ENCODE data around the gene ATP11A. TPM values are rescaled to one million over a fixed set of nuclear protein-coding genes. Genes with fewer than 3 reads are reported as not detected.
"Not testable (repeated sequence)": the region's sequence is repeated elsewhere in the genome, so short reads cannot be mapped to it uniquely, and the experiment has no call there.

The ATP11A gene
- polyA plus RNA-seq, 5 donors: 331 to 490 (median 383) TPM

DNA sequence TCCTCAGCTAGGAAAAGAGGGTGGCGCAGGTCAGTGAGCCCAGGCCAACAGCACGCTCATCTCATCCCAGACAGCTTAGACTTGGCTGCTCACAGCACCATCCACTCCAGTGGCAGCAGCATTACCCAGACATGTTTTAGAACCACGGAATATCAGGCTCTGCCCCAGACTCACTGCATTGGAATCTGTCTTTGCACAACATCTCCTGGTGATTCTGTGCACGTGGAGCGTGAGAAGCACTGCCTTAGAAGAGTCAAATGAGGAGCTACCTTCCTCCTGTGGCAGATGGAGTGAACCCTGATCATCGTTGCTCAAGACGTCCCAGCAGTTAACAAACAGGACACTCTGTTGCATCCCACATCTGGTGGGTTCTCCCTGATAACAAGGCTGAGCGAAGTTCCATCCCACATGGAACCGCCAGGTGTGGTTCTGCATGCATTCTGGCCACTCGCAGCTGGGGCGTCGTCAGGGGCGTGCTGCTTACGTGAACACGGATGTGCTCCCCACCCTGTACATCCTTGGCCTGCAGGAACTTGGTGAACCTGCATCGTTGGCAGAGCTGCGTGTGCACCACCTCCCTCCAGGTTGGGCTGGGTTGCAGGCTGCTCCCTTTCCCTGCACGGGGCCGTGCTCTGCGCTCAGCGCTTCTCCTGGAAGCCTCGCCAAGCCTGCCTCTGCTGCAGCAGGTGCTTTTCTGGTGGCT is 25.2 kb upstream of the ATP11A start:
- no peak for DNase-seq

DNA sequence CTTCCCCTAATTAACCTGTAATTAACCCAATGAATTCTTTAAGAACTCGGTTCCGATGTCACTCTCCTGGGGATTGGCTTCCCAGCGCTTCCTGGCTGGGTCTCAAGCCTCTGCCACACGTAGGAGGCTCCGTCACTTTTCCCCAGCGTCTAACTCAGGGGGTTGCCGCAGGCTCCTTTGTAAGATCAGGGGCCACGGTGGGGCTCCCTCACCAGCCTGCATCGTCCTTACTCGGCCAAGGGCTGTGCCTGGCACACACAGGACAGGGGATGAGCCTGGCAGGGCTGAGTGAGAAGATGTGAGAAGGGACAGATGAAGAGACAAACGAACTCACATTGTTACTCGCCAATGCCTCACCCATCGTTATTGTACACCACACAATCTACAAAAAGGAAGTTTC is 20.9 kb upstream of the ATP11A start:
- no peak for DNase-seq

DNA sequence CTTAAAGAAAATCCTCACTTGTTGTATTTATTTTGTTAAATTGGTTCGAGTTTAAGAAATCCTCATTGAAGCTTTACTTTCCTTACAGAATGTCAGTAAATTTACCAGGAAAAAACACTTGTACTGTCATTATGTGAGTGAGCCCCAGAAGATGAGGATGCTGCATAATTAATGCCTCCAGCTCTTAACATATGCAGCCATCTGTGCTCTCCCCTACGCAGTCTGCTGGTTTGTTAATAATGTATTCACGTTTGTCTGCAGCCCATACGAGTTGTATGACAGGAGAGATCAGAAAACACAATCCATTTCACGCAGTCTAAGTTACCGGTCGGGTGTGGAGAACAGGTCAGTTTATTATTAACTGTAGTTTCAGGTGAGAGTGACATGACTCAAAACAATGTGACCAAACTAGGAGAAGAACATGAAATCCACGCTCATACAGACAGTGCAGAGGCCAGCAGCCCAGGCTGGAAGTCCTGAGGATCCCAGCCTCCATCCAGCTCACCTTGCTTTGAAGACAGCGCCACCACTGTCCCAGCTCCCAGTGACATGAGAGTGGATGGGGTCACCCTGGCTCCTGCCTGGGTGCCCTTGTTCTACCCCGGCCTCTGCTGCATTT is 19.8 kb upstream of the ATP11A start:
- no peak for DNase-seq

DNA sequence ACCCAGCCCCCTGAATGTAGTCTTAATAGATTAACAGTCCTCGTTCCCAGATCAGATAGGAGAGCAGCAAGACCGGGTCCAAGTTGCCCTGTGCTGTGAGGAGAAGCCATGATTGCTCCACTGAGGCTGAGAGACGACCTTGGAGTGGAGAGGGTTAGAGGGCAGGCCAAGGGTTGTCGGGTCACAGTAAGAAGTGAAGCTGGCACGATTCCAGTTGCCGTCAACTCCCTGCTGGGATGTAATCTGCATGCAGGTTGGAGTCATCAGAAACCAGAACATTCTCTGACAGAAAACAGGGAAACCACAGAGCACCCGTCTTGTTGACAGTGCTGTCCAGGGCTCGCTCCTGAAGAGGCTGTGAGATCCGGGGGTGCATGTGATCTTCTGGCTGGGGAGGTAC is 19.0 kb upstream of the ATP11A start:
- DNase-seq: no peak

DNA sequence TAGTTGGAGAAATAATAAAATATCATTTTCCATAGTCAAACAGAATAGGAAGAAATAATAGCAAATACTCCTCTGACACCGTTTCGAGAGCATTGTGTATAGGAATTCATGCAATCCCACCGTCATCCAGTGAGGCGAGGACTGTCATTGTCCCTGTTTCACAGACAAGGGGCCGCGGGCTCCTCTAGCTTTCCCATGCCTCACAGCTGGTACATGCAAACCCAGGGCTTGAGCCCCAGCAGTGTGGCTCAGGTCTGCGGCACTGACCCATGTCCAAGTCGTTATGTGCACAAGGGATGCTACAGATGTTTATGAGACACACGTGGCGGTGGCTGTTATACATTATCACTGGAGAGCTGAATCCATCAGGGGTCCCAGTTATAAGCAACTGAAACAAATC is 18.5 kb upstream of the ATP11A start:
- no peak for DNase-seq

DNA sequence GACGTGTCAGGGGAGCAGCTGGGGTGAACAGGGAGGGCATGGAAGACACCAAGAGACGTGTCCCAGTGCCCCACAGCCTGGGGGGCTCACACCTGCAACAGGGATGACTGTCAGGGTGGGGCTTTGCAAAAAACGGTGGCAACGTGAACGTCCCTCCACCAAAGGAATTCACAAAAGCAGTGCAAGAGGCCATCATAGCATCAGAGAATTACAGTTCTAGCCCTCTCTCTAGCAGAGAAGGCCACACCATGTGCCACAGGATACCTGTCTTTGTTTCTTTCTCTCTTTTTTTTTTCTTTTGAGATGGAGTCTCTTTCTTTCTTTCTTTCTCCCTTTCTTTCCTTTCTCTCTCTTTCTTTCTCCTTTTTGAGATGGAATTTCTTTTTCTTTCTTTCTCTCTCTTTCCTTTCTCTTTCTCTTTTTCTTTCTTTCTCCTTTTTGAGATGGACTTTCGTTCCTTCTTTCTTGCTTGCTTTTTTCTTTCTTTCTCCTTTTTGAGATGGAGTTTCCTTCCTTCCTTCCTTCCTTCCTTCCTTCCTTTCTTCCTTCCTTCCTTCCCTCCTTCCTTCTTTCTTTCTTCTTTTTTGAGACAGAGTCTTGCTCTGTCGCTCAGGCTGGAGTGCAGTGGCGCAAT is 17.1 kb upstream of the ATP11A start:
- no peak for DNase-seq

DNA sequence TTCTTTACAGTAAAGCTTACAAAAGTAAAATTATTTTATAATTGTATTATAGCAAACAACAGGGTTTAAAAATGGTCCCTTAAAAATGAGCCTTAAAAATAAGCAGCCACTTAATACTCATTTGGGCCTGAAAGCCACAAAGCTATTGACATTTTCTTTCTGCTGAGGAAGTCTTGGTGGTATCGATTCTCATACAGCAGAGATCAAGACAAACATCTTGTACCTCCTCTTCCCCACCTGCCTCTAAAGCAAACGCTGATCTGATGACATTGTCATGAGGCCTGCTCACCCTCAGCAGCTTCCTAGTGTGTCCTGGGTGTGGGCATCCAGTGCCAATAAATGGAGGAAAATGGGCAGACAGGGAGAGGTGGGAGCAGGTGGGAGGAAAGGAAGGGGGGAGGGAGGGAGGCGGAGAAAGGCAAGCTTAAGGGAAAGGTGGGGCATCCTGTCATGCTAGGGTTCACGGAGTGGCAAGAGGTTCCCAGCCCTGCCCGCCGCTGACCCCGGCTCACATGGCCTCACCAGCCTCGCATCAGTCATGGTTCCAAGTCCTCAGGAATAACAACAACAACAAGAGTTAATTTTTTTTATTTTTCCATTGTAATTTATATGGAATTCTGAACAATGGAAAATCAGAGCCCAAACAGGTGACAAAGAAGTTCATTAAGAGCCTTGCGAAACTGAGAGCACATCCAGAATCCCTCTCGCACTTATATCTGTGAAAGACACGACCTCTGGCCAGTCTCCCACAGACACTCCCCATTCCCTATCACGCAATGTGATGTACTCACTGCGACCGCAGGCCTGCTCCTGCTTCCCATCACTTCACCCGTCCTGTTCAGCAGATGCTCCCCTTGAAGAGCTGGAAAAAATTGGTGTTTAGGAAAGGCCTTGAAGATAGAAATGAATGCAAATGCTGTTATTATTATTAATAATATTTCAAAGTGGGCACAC is 15.1 kb upstream of the ATP11A start:
- no peak for DNase-seq

DNA sequence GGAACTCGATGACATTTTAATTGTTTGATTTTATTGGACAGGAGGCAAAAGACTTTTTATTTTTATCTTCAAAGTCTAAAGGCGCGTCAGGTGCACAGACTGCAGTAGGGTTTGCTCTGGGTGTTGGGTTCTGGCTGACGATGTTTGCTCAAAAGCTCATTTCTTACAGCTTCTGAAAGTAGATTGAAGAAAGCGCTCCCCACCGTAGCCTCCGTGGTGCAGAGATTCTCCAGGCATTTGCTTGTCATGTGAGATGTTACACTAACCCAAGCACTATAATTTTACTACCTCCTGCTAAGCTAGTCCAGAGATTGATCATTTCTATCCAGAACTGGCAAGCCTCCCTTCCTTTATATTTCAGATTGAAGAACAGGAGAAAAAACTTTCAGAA is 14.5 kb upstream of the ATP11A start:
- no peak for DNase-seq

DNA sequence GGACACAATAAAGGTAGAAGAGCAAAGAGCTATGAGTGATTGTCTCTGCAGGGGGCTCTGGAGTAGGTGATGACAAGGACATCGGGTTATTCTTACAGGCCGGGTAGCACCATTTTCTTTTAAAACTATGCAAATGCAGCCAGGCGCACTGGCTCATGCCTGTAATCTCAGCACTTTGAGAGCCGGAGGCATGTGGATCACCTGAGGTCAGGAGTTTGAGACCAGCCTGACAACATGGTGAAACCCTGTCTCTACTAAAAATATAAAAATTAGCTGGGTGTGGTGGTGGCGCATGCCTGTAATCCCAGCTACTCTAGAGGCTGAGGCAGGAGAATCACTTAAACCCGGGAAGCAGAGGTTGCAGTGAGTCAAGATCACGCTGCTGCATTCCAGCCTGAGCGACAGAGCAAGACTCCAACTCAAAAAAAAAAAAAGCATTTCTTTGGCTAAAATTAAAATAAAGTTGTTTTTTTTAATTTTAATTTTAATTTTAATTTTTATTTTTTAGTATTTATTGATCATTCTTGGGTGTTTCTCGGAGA is 12.3 kb upstream of the ATP11A start:
- DNase-seq: not testable (repeated sequence)

DNA sequence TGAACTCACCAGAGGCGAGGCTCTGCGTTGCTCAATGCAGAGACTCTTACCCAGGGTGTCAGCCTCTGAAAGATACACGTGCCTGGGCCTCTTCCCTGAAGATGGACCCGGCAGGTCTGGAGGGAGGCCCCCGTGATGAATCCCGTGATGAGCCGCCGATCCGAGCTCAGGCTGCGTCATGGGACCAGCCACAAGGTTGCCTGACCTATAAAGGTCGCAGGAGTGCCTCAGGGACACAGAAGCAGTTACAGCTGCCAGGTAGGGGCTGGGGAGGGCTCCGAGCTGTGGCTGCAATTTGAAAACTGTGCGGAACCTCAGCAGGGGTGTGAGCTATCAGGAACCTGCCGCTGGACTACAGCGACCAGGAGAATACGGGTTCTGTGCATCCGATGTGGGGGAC is 10.5 kb upstream of the ATP11A start:
- DNase-seq: no peak

DNA sequence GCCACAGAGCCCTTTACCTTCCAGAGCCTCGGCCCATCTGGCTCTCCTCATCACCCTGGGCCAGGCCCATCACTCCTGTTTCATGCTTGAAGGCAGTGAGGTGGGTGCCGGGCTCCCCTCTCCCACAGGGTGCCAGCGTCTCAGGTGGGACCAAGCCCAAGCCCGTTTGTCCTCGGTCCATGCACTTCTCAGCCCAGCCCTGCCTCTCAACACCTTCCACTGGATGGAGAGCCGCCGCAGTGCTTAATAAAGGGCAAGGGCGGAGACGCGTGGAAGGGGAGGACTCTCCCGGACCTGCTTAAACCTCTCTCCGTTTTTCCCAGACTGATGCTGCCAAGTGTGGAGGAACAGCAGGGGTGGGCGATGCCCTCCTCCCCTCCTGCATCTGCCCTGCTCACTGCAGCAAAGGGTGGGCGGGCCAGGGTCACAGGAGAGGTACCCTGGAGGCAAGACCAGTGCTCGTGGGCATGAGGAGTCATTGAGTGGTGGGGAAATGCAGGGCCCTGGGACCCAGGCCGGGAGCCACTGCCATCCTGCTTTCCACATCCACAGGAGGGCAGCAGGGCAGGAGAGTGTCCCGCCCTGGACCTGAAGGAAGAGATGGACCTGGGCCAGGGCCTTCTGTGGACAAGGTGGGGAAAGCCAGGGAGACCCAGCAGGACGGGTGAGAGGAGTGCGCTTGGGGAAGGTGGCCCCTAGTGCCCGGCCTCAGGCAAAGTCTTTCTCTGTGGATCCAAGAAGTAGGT is 9.7 kb upstream of the ATP11A start:
- no peak for DNase-seq

DNA sequence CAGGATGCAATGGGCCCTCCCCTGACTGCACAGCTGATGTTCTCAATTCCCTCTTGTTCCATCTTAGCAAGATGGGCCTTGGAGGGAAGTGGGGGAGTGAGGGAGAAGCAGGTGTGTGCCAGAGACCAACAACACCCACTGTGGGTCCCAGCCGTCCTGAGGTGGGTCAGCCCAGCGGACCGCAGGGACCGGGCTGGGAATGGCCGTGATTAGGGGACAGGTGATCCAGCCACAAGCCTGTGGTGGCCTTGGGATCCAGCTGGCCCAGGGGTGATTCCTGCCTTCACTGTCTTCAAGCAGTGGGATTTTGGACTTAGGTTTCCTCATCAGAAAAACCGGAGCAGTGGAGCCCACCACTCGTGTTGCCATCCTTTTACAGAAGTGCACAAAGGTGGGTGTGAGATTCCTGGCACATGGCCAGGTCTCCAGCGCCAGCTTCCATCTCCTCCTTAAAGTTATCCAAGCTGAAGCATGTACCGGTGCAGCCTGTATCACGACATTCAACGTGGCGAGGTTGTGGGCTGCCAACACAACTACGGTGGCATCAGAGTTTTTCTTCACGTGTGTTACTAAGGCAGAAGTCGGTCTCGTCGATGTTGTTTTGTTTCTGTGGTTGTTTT is 9.0 kb upstream of the ATP11A start:
- no peak for DNase-seq

DNA sequence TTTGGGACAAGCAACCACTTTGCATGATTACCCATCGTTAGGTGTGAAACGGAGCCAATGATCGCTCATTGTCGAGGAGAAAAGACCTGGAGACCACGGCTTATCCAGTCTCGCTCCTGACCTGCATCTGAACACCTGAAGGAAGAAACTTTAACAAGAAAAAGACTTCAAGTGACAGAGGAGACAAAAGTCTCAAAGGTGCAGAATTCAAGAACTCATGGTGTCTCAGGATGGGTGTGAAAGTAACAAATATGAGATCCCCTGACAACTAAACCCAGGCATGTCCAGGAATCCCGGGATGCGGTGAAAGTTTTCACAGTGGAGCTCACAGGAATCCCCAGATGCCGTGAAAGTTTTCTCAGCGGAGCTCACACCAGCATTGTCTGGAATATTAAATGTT is 6.3 kb upstream of the ATP11A start:
- DNase-seq: no peak

DNA sequence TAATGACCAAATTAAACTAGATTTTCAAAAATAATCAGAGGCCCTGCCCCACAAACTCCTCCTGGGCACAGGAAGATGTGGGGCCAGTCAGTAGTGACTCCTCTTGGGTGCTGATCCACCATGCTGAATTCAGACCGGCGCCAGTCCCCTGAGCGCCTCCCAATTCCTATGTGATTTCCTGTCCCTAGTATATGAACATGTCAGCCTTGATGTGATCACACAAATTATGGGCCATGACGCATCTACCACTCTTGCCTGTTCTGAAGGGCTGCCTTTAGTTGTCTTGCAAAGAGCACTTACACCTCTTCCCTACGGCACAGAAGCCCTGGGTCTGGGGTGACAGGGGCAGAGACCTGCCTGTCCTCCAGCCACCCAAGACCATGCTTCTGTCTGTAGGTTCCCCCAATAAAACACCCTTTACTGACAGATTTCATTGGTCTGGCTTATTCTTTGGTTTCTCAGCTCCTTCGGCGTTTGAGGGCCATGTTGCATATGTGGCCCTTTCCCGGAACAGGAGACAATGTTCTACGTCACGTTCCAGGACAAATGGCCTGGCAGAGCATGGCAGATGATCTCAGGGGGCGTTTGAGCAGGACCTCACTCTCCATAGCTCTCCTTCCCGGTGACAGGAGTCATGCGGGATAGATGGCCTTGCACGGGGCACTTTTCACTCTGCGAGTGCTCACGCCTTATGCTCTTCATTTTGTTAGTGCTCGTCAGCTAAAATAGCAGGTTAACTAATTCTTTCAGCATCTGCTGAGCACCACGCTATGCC is 5.6 kb upstream of the ATP11A start:
- no peak for DNase-seq

DNA sequence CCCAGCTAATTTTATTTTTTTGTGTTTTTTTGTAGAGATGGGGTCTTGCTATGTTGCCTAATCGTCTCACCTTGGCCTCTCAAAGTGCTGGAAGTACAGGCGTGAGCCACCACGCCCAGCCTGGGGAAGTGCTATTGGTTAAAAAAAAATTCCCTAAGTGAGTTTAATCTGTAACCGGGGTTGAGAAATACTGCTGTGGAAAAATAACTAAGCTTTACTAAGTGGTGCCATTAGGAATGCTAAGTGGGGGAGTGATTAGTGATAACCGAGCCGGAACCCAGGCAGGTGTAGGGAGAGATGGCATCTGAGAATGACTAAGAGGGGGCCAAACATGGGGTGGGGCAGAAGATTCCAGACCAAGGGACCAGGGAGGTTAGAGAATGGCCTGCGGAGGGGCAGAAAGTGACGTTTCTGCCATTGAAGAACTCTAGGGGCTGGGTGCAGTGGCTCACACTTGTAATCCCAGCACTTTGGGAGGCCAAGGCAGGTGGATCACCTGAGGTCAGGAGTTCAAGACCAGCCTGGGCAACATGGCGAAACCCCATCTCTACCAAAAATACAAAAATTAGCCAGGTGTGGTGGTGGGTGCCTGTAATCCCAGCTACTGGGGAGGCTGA is 4.5 kb upstream of the ATP11A start:
- not testable (repeated sequence) for DNase-seq

DNA sequence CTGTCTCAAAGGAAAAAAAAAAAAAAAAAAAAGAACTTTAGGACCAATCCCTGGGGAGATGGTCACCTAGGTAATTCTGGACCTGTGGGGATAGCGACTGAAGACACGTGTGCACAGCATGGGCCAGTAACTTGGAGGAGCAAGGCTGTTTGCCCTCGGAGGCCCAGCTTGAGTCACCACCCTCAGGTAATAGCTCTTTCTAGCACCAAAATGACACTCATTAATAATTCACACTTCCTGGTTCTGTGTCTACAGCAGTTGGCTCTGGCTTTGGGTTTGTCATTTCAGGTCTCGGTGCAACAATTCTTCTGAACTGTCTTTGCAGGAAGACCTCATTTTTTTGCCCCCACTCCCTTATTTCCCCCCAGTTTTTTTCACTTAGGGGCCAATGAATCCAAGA is 3.9 kb upstream of the ATP11A start:
- DNase-seq: no peak

DNA sequence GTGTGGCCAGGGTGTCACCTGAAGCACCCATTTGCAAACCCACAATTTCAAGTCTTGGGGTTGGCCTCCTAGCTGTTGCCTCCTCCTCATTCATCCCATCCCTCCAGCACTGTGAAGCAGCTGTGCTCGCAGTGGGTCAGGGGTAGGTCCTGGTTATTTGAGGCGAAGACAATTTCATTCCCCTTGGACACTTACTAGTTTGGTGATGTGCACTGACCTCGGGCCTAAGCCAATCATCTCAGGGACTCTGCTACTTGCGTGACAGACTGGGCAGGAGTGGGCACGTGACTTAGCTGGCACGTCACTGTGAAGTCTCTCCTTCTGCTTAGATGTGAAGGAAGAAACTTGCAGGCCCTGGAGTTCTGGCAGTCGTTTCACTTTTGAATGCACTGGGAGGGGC is 3.5 kb upstream of the ATP11A start:
- DNase-seq: no peak

DNA sequence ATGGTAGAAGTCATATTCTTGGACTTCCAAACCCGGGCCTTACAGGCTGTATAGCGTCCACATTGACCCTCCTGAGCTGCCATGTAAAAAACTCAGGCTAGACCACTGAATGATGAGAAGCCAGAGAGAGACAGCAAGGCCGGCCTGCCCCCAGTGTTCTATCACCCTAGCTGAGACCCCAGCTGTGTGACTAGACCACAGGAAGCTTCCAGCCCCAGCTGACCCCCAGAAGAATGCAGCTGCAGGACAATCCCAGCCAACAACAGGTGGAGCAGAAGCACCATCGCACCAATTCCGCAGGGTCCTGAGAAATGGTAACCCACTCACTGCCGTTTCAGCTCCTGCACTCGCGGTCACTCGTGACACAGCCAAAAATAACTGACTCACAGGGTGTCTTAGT is 2.9 kb upstream of the ATP11A start:
- no peak for DNase-seq

DNA sequence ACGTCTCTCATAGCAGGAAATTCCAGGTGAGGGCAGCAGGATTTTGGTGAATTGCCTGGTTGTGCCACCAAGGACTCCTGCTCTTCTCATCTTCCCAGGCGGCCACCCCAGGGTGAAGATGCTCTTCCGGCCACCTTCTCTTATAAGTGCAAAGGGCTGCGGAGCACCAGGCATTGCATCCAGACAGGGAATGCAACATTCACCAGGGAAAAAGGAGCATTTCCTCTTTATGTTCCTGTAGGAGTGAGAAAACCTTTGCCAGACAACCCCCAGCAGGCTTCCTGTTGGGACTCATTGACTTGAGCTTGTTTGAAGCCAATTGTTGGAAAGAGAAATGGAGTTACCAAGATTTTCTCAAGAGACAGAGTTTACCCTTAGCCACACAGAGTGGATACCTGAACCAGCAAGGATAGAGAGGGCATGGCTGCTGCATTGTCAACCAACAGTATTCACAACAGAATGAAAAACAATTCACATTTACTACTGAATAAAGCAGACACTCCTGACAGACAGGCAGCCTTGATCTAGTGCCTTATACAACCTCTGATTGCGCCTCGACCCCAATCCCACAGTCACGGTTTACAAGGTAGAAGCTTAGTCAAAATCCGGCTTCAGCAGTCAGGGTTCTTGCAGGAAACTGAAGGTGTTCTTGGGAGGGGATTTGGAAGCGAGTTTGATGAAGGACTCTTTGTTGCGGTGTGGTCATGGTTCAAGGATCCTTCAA is 1.8 kb upstream of the ATP11A start:
- DNase-seq: no peak
